Measurements from ENCODE around the gene RPLP1.
A peak's percentile ranks its signal among the peaks of the same experiment; 100 is the strongest.

Gene RPLP1

DNA sequence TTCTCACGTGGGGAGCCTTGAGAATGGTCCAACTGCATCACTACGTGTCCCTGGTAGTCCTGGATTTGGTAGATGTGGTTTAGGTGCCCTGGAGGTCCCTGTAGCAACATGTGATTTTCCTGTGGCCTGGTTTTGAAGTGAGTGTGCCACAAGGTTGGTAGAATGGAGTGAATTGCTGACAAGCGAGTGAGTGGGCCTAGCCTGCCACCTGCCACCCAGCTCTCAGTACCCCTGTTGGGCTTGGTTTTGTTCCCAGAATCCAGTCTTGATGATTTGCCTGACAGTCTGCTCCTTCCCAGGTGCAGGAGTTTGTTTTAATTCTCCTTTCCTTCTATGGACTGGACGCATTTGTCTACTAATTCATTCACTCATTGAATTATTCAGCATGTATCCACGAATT, 19.4 kb downstream of the RPLP1 start:
- no peak for DNase-seq

DNA sequence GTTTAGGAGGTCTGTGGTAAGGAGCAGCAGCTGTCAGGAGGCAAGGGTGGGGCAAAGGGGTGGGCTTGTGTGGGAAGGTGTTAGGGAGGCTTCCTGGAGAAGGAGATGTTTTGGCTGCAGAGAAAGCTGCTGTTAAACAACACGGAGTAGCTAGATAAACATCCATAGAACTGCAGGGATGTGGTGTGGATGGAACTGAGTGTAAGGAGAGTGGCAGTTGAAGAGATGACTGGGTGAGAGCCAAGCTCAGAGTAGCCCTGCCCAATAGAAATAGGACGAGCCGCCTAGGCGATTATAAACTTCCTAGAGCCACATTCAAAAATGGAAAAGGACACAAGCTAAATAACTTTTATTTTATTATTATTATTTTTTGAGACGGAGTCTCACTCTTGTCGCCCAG, 19.9 kb downstream of the RPLP1 start:
- DNase-seq, result no peak

DNA sequence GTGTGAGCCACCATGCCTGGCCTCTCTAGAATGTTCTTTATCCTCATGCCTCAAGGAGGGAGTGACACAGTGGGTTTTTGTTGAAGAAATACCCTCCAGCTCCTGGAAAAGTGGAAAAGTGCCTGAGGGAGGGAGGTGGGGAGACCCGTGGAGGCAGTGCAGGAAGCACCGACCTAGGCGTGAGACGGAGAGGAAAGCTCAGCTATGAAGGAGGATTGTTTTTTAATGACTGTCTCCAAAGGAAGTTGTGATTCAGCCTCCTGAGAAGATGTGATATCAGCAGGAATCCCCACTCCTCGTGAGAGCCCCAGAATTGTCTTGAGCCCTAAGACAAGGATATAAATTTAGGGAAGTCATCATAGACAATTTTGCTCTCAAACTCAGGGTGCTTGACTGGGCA, 21.7 kb downstream of the RPLP1 start:
- no peak for DNase-seq

DNA sequence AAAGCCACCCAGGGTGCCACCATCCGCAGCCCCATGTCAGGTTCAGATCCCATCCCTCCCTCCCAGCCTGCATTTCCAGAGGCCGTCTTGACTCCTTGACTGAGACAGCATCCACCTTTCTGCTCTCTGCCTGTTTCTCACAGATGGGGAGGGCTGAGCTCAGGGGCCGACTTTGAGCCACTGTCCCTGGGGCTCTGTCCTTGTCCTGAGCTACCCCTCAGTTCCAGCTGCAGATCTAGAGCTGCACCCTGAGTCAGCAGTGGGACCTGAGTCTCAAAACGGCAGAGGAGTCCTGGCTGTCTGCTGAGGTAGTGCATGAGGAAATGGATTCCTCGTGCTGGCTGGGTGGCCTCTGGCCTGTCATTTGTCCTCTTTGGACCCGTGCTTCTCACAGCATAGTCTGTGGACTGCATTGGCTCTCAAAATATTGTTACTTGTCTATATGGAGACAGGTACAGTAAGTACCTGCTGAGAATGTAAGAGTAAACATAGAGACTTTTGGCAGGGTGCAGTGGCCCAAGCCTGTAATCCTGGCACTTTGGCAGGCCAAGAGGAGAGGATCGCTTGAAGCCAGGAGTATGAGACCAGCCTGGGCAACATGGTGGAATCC, 22.3 kb downstream of the RPLP1 start:
- no peak for DNase-seq

DNA sequence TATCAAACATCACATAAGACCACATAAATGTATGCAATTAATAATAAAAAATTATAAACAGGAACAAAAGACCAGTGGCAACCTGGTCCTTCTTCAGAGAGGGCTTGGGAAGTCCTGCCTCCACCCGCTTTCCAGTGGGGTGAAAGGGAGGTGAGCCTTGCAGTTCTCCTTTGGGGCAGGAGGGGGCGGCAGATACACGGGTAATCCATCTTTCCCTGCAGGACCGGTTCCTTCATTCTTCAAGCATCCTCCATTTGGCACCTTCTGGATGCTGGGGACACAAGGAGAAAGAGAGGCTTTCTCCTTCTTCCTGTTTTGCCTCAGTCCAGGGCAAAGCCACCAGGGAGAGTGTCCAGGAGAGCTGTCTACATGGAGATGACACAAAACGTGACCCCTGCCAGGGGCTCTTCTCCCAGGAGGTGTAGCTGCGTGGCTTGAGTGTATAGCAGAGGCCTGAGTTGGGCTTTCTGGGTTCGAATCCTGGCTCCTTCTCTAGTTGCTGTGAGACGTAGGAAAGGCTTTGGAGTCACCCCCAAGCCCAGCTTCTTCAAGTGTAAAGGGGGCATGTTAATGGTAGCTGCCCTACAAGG, 23.2 kb downstream of the RPLP1 start:
- DNase-seq, result peak; percentile 78

DNA sequence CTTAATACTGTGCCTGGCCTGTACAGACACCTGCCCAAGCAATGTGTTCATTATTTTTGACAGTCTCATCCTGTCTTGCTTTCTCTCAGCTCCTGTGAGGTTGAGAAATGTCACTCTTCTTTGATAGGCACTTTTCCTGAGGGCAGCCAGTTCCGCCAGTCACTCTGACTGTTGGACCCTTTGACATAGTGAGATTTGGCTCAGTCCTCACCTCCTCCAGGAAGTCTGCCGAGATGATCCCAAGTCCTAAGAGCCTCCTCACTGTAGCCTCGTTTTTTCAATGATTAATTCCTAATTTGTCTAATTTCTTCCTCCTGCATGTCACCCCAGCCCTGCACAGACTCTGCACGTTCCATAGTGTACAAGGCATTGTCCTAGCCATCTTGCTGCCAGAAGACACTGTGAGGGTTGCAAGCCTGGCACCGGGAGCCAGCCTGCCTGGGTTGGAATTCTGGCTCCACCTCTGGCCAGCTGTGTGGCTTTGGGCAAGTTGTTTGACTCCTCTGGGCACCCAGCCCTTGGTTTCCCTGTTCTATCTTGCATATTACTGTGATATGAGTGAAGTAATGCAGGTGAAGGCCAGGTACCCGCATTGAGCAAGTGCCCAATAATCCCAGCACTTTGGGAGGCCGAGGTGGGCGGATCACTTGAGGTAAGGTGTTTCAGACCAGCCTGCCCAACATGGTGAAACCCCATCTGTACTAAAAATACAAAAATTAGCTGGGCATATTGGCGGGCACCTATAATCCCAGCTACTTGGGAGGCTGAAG, 24.3 kb downstream of the RPLP1 start:
- DNase-seq, result no peak

DNA sequence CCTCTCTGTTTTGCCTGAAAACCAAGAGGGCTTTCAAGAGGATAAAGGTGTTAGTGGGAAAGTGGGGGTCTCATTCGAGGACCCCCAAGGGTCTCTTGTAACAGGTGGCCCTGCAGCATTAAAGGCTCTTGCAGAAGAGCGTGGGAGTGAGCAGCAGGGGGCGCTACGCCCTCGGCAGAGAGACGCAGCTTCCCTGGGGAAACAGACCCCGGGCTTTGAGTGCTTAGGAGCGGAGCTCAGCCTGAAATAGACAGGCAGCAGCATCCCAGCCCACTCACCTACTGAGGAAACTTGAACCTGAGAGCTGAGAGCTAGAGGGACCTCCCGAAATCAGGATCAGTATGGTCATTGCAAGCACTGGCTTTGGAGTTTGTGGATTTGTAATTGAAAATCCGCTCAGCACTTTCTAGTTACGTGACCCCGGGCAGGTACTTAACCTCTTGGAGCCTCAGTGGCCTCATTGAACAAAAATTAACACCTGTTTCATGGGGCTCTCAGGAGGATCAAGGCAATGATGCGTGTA, 25.7 kb downstream of the RPLP1 start:
- peak; percentile 79 for DNase-seq

DNA sequence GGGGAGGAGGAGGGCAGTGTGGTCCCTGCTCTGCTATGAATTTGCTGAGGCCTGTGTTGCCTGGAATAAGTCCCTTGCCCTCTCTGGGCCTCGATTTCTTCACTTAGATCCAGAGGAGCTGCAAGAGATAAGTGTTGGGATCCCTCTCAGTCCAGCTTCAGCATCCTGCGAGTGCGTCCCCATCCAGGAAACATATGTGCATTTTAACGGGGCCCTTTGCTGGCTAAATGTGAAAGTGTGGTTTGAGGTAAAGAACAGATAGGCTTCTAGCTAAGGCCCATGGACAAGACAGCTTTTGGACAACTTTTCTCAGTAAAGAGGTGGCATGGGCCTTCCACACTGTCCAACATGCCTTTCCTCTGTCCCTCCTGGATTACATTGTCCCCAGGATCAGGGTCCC, 26.5 kb downstream of the RPLP1 start:
- DNase-seq, result no peak

DNA sequence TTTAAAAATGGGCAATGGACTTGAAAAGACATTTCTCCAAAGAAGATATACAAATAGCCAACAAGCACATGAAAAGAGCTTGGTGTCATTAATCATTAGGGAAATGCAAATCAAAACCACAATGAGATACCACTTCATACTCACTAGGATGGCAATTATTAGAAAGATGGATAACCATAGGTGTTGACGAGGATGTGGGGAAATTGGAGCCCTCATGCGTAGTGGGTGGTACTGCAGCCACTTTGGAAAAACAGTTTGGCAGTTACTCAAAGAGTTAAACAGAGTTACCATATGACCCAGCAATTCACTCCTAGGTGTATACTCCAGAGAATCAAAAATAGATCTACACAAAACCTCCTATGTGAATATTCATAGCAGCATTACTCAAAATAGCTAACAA, 27.4 kb downstream of the RPLP1 start:
- no peak for DNase-seq

DNA sequence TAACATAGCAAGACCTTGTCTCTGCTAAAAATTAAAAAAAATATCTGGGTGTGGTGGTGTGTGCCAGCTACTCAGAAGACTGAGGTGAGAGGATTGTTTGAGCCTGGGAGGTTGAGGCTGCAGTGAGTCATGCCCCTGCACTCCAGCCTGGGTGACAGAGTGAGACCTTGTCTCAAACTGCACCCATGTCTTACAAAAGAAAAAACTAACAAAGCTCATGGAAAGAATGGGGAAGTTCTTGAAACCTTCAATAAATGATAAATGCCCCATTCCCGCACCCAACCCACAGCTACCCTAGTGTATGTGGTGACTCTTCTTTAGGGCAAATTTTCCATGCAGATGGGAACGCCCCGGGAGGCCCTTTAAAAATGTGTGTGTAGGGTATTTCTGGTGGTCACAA, 28.3 kb downstream of the RPLP1 start:
- no peak for DNase-seq

DNA sequence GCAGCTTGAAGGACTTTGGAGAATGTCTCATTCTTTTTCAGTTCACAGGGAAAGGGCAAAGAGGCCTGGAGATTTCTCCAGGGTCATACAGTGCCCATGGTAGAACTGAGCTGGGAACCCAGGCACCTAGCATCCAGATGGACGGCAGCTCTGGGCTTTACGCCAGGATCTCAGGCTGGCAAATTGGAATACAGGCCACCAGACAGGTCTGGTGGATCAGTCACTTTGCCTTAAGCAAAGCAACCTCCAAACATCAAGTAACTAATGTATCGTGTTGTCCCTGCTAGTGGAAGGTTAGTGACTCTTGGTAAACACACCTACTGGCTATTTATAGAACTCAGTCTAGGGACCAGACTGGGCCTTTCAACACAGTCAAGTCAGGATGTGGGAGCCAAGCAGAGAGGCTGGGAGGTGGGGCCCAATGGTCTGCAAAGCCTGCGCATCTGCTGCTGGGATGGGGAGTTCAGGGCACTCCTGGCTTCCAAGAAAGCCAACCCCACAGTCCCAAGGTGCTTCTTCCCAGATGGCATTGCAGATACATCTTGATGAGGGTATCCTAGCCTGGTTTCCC, 30.2 kb downstream of the RPLP1 start:
- DNase-seq, result no peak

DNA sequence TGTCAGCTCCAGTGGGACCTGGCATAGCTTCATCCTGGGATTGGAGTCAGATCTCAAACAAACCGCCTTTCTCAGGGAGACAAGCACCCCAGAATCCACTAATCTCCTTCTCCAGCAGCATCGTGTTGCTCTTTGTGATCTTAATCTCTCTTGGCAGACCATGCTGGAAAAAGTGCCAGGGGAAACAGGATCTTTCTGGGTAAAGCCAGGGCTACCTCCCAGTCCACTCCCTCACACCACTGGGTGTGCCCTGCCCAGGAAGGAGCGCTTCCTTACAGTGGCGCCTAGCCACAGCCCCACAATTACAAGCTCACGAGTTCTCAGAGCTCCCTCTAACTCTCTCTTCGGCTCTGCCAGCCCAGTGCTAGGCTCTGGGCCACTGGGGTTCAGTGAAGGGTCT, 32.2 kb downstream of the RPLP1 start:
- DNase-seq, result no peak

DNA sequence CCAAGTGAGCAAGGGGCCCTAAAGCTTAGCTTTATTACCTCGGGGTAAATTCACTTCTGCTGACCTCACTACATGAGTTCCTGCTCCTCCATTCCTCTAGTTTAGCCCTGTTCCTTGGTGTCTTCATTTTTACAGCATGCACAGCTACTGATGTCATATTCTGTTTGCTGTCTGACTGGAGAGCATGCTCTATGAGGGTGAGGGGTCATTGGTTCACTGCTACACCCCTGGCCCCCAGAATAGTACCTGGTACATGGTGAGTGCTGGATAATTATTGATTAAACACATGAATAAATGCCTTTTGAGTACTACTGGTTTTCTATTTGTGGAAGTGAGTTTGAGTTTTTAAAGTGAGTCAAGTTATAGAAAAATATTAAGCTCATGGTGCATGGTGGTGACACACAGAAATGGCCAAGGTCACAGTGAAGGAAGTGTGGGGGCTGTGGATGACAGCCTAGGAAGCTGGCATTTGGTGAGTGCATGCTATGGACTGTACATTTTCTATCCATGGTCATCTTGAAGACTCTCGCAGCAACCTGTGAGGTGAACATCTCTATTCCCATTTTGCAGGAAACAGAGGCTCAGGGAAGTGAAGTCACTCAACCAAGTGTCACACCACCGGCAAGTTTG, 34.0 kb downstream of the RPLP1 start:
- DNase-seq, result no peak

DNA sequence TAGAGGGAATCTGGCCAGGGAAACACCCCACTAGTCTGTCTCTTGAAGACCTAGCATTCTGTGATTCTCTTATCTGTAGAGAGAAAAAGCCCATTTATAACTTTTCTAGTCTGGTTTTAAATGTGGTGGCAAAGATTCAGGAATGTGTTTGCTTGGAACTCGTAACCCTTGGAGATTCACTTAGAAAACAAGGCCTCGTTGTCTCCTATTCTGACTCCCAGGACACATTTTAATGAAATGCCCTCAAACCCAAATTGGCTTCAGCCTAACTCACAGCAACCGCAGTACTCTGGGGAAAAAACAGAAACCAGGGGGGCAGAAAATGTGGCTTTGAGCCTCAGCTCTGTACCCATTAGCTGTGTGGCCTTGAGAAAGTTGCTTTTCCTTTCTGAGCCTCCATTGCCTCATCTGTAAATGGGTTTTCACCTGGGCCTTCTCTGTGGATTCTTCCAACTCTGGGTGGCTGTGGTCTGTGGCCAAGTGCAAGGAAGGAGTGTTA, 36.5 kb downstream of the RPLP1 start:
- no peak for DNase-seq

DNA sequence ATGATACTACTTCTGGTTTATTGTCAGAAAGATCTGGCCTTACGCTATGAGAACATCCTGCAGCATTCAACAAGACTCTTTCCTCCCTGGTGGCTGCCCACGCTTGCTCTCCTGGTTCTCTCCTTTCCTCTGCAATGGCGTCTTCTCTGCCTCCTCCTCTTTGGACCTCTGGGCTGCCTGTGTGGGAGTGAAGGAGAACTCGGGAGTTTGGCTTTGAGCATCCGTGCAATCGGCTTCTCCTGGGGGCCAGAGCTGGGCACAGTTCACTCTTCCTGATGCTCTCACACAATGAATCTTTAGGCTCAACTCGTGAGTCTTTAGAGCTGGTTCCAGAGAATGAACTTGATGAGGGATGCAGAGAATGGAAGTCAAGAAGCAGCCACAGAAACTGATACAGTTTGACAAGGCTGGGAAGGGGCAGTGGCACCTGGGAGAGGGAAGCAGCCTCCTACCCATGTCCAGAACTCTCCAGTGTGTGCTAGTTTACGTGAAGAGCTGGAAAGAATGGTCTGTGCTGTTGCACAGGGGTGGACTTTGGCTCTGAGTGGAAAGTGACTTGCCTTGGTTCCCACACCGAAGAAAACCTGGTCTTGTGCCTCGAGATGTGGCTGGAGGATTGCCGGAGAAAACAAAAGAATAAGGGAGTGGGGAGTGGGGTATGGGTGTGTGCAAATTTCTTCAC, 37.9 kb downstream of the RPLP1 start:
- DNase-seq, result no peak

DNA sequence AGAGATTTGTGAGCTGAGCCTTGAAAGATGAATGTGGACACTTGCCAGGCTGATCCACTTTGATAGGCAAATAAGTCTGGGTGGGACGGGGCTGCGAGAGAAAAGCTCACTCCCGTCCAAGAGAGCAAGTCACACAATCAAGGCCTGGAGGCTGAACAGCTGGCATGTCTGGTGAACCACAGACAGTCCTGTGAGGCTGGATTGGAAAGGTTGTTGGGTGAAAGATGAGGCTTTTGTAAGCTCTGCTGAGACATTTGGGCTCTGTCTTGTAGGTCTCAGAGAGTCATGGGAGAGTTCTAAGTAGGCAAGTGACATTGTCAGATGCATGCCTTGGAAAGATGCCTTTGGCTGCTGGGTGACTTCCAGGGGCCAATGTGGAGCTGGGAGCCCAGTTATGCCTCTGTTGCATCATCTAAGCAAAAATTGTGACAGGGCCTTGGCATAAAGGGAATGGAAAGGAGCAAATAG, 38.5 kb downstream of the RPLP1 start:
- DNase-seq, result no peak

DNA sequence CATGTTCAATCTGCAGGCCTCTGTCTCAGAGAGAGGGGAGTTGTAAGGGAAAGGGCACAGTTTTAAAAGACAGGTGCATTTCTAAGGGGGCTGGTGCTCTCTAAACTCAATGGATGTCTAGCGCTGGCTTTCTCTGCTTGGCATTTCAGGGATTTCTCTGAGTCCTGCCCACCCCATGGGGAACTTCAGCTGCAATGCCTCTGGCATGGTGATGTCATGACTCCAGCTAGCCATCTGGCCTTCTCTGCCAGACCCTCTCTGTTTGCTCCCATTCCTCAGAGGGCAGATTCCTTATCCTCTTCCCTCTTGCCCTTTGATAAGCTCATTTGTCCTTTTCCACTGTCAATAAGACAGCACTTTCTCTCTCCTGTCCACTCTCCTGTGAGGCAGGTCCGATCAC, 40.8 kb downstream of the RPLP1 start:
- no peak for DNase-seq

DNA sequence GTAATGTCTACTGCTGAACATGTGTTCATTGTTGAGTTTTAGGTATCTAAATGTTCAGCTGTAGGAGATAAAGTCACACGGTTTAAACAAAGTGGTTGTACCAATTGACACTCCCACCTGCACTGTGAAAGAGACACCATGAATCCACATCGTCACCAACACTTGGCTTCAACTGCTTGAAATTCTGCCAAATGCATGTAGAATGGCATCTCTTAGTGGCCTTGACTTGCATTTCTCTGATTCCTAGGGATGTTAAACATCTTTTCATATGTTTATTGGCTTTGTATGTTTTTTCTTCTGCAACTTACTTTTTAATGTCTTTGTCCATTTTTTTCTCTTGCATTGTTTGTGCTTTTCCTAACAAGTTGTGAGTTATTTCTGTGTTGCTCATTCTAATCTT, 43.4 kb downstream of the RPLP1 start:
- peak; percentile 57 for DNase-seq

DNA sequence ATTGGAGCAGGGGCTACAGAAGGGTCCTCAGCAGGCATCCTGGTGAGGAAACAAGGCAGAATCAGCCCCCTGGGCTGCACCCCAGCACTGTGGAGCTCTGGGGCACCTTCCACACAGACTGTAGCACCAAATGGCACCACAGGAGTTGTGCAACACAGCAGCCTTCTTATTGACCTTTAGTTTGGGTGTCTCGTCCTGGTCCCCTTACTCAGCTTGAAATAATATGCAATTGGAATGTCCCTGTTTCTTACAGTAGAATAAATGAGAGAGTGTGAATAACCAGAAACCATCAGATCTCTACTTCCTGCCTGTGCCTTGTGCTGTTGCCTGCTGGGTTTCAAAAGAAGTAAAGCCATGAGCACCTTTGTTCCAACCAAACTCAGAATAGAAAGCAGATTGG, 44.5 kb downstream of the RPLP1 start:
- DNase-seq, result no peak

DNA sequence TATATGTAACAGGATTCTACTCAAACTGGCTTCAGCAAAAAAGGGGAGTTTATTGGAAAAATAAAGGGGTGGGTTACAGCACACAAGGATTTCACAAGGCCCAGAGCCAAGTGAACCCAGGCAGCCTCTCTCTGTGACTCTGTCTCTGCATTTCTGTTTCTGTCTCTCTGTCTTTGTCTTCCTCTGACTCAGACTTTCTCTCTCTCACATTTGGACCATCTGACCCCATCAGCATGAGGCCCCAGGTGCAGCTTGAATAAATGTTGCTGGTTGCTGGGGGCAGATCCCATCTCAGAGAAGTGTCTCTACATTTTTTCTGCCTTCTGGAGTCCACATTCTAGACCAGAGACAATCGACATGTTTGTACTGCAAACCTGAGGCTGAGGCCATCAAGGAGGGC, 45.0 kb downstream of the RPLP1 start:
- no peak for DNase-seq

DNA sequence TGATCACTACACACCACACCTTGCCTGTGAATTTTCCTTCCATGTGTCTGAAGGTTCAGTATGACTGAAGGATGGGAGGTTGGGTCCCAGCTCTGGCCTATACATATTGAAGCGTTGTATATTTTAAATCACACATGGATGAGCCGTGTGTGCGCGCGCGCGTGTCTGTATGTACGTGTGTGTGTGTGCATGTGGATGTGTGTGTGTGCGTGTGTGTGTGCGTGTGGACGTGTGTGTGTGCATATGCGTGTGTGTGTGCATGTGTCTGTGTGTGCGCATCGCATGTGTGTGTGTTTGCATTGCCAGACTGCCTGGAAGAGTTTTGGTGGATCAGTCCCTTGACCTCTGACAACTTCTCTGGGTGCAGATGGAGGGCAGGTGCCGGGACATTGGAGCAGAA, 45.7 kb downstream of the RPLP1 start:
- DNase-seq, result no peak

DNA sequence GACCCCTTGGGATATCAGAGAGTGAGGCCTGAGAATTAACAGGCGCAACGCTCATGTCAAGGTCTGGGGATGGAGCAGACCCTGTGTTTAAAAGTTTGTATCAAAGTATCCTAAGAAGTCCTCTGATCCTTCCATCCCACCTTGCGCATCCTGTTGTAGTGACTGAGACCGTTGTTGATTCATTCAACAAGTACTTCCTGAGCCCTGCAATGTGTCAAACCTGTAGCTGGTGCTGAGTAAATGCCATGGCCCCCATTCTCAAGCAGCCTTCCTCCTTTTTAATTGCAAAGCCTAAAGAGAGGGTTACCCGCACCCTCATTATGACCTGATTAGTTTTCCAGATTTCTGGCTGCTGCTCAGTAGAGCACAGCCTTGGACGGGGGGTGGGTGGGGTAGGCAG, 46.4 kb downstream of the RPLP1 start:
- no peak for DNase-seq
